ENCODE results near the gene TRMT1.
A peak's percentile ranks its signal among the peaks of the same experiment; 100 is the strongest.

TRMT1 gene

DNA sequence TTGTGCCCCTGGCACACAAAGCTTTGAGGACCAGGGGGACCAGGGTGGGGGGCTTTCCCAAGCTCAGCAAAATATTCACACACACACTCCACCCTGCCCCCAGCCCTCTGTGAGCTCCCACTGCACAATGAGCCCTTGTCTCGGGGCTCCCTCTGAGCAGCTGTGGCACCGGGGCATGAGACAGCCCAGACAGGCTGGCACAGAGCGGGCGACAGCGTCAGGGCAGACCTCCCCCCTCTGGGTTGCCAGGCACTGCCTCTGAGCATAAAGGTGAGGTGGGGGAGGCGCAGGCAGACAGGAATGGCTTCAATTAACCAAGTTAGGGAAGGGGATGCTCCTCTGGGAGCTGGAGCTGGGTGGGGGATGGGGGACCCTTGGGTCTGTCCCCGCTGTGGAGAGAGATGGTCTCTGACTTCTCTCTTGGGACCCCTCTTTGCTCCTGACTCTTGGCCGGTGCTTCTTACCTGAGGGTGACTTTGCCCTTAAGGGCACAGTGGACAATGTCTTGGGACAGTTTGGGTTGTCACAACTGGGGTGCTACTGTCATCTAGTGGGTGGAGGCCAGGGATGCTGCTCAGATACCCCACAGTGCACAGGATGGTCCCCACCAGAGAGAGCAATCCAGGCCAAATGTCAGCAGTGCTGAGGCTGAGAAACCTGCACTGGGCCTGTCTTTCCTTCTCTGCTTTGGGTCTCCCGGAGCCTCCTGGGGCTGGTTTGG is 44.2 kb downstream of the TRMT1 start:
- DNase-seq (ENCODE audit: low read depth, low spot score) = no peak

DNA sequence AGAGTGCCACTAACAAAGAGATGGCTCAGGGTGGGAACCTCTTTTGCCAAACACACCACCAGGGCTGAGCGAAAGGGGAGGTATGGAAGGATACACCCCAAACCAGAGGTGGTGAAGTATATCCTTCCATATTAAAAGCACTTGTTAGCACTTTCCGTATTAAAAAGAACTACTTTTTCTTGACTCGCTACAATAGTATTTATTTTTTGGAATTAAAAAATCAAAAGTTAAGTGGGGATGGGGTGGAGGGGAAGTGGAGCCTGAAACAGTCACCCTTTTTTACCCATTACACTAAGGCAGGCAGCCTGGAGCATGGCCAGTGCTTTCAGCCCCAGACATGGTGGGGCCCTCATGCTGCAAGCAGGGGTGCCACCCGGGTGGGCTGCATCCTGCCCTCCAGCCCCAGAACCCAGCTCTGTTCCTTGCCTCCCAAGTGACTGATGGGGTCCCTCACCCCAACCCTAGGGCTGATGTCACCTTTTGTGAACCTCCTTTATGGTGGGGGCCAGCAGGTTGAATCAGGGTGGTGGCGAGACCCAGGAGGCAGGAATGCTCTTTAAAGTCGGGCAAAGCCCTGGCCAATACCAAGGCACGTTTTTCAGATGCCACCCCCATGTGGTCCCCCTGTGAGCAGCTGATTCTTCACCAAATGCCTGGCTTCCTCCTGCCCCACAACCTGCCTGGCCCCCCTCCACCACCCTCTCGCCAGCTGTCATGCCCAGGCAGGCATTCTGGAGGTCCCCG is 44.9 kb downstream of the TRMT1 start:
- DNase-seq (ENCODE audit: low read depth, low spot score) = no peak

DNA sequence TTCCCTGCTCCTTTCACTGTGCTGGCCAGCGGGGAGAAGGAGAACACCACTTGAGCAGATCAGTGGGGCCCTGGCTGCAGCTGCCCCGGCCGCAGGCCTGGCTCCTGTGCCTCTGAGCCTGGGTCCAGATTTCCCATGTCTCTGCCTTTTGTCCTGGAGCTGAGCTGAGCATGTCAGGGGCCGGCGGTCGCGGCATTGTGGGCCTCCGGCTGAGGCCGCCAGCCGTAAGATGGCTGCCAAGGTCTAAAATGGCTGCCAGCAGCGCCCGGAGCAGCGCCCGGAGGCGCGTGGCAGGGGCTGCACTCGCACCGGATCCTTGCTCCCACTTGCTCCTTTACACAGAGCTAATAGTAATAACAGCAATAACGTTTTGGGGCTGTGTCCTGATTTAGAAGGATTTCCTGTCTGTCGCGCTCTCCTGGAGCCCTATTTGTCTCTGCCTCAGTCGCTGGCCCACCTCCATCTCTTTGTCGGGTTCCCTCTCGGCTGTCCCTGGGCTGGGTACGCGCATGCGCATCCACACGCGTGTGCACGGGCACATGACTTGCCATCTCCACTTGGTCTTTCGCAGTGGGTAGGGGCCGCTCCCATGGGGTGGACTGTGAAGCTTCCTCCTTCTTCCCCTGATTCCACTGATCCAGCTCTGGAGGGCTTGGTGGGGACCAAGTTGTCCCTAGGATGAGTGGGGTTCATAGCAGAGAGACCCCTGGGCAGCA is 46.0 kb downstream of the TRMT1 start:
- DNase-seq (ENCODE audit: low read depth, low spot score) = no peak

DNA sequence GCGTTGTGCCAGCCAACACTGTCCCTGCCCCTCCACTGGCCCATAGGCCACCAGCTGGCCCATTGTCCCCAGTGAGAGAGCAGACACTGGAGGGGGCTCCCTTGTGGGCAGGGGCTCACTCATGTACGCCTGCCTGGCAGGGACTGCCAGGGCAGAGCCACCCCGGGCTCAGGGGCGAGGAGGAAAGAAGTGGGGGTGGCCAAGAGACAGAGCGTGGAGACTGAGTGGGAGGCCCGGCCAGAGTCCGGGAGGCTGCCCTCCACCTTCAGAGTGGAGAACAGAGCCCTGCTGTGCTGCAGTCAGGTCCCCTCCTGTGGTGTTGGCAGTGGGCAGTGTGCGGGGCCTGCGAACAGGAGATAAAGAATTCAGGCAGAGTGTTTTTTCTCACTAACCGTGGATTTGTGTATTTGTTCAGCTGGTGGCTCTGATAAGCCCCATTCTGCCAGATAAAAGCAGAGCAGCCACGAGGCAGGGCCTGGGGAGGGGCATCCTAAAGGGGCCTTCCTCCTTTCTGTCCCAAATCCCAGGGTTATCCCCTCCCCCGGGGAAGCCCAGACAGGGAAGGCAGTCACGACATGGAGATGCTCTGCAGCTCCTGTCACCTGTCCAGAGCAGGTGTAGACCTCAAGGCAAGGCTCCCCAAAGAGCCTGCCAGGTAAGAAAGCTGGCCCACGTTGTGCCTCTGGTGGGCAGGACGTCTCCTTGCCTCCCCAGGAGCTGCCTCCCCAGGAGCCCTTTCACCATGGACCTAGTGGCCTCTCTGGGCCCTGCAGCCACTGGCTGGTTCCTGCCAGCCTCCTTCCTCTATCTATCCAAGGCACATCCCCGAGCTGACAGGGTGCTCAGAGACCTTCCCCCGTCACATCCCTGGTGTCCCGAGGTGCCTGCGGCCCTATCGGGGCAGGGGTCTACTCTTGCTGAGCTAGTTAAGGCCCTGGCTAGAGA is 46.9 kb downstream of the TRMT1 start:
- no peak for DNase-seq (ENCODE audit: low read depth, low spot score)

GRCh38 chr19:13068085-13068846 is 48.3 kb downstream of the TRMT1 start:
- DNase-seq (ENCODE audit: low read depth, low spot score) = no peak

DNA sequence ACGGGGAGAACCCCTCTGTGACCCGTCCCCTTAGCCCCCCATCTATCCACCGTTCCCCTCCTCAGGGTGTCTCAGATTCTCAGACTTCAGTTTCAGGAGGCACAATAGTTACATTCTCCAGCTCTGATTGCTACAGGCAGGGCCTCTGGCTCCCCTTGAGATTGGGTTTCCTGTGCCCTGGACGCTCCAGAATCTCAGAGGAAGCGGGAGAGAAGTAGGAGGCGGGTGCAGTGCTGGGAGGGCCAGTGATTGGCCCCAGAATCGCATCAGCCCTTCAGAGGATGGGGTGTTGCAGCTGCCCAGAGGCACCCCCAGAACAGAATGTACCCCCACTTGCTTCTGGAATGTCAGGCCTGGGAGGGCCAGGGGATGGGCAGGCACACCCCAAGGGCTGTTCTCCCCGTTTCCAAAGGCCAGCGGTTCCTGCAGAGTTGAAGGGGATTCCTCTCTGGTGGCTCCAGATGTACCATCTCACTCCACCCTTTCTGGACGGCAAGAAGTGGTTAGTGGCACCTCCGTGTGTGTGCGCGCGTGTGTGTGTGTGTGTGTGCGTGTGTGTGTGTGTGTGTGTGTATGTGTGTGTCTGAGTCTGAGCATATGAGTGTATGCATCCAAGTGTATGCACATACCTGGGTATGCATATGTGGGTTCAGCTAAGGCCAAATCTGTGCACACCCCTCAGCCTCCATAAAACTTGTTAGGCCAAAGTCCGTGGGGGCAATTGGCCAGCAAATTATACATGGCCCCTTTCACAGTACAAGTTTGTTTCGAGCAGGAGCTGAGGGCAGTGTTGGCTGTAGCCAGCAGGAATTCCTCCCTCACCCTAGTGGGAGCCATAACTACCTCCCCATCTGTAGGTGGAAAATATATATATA is 49.4 kb downstream of the TRMT1 start:
- no peak for DNase-seq (ENCODE audit: low read depth, low spot score)

GRCh38 chr19:13066226-13066625 is 50.3 kb downstream of the TRMT1 start:
- DNase-seq (ENCODE audit: low read depth, low spot score) = no peak

GRCh38 chr19:13064092-13064489 is 52.4 kb downstream of the TRMT1 start:
- DNase-seq (ENCODE audit: low read depth, low spot score) = no peak

DNA sequence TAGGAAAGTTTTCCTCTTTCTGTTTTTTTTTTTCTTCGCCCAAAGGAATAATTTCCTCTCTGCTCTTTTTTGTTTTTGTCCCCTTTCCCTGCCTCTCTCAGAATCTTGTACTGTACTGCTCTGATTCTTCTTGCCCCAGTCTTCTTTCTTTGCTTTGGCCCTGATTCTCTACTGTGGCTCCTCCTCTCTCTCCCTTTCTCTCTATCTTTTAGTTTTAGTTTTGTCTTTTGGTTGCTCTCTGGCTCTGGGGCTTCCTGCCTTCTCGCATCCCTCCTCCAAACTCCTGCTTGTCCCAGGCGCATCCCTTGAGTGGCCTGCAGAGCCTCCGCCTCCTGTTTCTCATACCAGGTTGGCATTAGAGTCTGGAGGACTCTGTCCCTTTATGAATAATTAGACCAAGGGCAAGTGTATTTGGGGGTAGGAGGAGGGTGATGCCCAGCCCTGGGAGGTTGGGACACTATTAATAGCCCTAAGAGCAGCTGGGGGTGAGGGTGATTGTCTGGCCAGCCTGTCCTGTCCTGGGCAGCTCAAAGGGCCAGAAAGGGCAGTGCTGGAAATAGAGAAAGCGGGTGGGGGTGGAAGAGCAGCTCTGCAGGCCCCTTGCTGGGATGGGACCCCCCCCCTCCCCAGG is 53.0 kb downstream of the TRMT1 start:
- no peak for DNase-seq (ENCODE audit: low read depth, low spot score)

- DNase-seq (ENCODE audit: low read depth, low spot score) = no peak
These were observed 54.2 kb downstream of the TRMT1 start for GRCh38 chr19:13062317-13062716.

- DNase-seq (ENCODE audit: low read depth, low spot score) = peak; percentile 44
These were observed 55.3 kb downstream of the TRMT1 start for GRCh38 chr19:13060964-13061927.

GRCh38 chr19:13060233-13060963 is 56.1 kb downstream of the TRMT1 start:
- no peak for DNase-seq (ENCODE audit: low read depth, low spot score)

DNA sequence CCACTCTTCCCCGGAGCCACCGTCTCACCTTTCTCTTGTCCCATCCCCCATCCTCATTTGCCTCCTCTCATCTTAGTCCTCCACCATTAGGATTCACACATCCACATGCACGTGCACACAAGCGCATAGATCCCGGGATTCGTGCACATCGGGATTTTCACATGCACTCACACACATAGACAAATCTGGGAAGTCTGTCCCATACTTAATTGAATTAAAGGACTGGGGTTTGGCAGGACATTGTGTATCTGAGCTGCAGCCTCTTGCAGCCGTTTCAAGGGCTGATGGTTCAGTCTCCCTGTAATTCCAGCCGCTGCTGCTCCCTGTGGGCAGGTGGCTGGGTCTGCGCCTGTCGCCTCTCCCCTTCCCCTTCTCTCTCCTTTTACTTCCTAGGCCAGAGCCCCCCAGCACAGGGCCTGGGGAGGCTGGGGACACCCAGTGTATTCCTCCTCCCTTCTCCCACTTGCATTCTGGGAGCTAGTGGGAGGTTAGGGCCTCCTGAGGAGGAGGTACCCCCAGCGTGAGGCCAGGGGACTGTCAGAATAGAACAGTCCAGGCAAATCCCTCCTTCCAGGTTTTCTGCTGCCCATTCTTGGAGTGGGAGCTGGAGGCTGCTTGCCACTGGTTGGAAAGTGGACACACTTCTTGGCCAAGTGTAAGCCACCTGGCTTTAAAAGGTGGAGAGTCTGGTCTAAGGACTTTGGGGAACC is 57.4 kb downstream of the TRMT1 start:
- DNase-seq (ENCODE audit: low read depth, low spot score) = no peak

GRCh38 chr19:13057744-13058143 is 58.8 kb downstream of the TRMT1 start:
- no peak for DNase-seq (ENCODE audit: low read depth, low spot score)

- DNase-seq (ENCODE audit: low read depth, low spot score) = no peak
These were observed 59.4 kb downstream of the TRMT1 start for GRCh38 chr19:13057147-13057572.

DNA sequence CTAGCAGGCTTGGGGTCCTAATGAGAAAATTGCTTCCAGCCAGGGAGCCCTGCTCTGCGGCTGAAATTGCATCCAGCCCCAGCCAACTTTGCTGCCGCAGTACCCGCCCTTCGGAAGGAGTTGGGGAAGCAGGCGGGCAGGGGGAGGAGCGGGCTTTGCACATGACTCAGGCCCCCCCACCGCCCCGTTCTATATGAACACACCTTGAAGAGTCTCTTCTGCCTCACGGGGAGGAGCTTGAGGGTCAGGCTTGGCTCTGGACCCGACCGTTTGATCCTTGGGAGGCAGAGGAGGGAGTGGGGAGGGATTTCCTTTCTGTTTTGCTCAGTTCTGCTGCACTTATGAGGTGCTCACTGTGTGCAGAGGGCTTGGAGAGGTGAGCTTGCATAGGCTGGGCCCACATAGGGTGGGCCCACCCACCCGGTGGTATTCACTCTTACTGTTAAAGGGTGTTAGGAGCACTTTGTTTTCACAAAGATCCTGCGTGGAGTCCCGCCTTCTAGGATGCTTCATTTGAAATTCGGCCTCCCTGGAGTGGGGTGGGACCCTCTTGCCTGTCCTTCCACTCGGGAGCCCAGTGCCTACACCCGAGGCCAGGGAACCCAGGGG is 60.4 kb downstream of the TRMT1 start:
- DNase-seq (ENCODE audit: low read depth, low spot score) = no peak

All from activated naive CD8-positive, alpha-beta T cell treated with anti-CD3 and anti-CD28 coated beads, Interleukin-2, amount 50 U/mL, for 16 hours (primary cell).